Esophagus squamous epithelium (tissue), 5 donors: Measurements from ENCODE around the gene OTOG. TPM values are rescaled to one million over a fixed set of nuclear protein-coding genes. Genes with fewer than 3 reads are reported as not detected.

ENCODE experiments used
- DNase-seq: peaks from one replicate; lab custom pipeline; 2025; lab: John Stamatoyannopoulos, UW
- H3K27ac ChIP-seq, 4 donors: fragments of 200-600 bp; sonication (generic); one replicate each; pipeline ENCODE4 v1.5.1; 2016 to 2019; ENCODE audit warnings: mild to moderate bottlenecking in 1 of 4
- H3K27me3 ChIP-seq, 4 donors: fragments of 200-600 bp; sonication (generic); 1 replicate in 3 of 4; 2 replicates in 1 of 4; pipeline versions ENCODE4 v1.5.1 to v1.6.0; 2017 to 2021; ENCODE audit warnings: antibody characterized with exemption in 1 of 4
- H3K36me3 ChIP-seq, 3 donors: fragments of 200-600 bp; sonication (generic); one replicate each; pipeline ENCODE4 v1.5.1; 2016 to 2019
- H3K4me1 ChIP-seq, 3 donors: fragments of 200-600 bp; sonication (generic); one replicate each; pipeline ENCODE4 v1.5.1; 2017 to 2019
- H3K4me3 ChIP-seq, 4 donors: fragments of 200-600 bp; sonication (generic); 1 replicate in 3 of 4; 2 replicates in 1 of 4; pipeline ENCODE4 v1.5.1; 2016 to 2019; ENCODE audit warnings: mild to moderate bottlenecking in 2 of 4, moderate library complexity in 1 of 4
- H3K9me3 ChIP-seq, 3 donors: fragments of 200-600 bp; sonication (generic); one replicate each; pipeline ENCODE4 v1.5.1; 2016 to 2019
- POLR2A ChIP-seq, 4 donors: fragments of 450-650 bp; IDR thresholded peaks; one replicate each; pipeline ENCODE4 v1.6.1; 2017; ENCODE audit warnings: antibody characterized with exemption in 4 of 4, mild to moderate bottlenecking in 4 of 4, moderate library complexity in 3 of 4
- WGBS, 2 donors: methylation state at CpG; one replicate each; pipeline ENCODE4 v1.1.5; 2018; 5-methylcytosine and 5-hydroxymethylcytosine counted together
- intact Hi-C: fragments of 100-400 bp; cut with DNase I; formaldehyde crosslinking; loops from one replicate; pipeline ENCODE4 v1.15.0; 2022
- total RNA-seq, 4 donors: library from RNA; depleted of rRNA; stranded (reverse); fragments of >200 nt; gene quantifications; one replicate each; pipeline ENCODE4 v1.1.0, GENCODE V29; 2016
- TF ChIP-seq, protein P1 (sequence below), 6 experiments: fragments of 450-650 bp in 4 of 6; fragments of 200-600 bp in 2 of 6; sonication (generic) in 2 of 6; IDR thresholded peaks; one replicate each; pipeline ENCODE4 v1.5.1; 2016 to 2019; ENCODE audit warnings: antibody characterized with exemption in 6 of 6, mild to moderate bottlenecking in 4 of 6, moderate library complexity in 4 of 6
- donor health status: DM: yes; HTN: yes; CAD: no.

Gene OTOG
- total RNA-seq, 4 donors from 2014 or later: not detected

DNA sequence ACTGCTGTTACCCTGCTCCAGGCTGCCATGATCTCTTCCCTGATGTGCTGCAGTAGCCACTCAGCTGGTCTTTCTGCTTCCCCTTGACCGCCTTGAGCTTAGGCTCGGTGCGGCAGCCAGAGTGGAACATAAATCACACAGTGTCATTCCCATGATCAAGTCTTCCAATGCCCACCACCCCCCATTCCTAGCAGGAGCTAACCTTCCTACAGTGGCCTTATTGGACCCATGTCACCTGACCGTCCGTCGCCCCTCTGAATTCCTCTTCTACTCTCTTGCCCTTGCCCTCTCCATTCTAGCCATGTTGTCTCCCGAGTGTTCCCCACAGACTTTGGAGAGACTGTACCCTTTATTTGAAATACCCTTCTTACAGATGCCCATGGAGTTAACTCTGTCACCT lies 43.4 kb downstream of the OTOG start:
- no peak overlapping the region for H3K27ac ChIP-seq
- H3K9me3 ChIP-seq: no peaks in the 10 kb centered on the region
- no peak for DNase-seq
- H3K36me3 ChIP-seq: no peaks in the 10 kb centered on the region
- H3K4me3 ChIP-seq: no peak overlapping the region
- 89 to 90% methylated on average over 7 of the region's 7 CpGs for WGBS, 2 donors
- TF ChIP-seq, protein P1, sequence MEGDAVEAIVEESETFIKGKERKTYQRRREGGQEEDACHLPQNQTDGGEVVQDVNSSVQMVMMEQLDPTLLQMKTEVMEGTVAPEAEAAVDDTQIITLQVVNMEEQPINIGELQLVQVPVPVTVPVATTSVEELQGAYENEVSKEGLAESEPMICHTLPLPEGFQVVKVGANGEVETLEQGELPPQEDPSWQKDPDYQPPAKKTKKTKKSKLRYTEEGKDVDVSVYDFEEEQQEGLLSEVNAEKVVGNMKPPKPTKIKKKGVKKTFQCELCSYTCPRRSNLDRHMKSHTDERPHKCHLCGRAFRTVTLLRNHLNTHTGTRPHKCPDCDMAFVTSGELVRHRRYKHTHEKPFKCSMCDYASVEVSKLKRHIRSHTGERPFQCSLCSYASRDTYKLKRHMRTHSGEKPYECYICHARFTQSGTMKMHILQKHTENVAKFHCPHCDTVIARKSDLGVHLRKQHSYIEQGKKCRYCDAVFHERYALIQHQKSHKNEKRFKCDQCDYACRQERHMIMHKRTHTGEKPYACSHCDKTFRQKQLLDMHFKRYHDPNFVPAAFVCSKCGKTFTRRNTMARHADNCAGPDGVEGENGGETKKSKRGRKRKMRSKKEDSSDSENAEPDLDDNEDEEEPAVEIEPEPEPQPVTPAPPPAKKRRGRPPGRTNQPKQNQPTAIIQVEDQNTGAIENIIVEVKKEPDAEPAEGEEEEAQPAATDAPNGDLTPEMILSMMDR (IDR thresholded peaks at IDR 0.05): no peak
- no peak for TF ChIP-seq POLR2A (IDR thresholded peaks at IDR 0.05)
- peaks cover 0 to 60% (median 0%) of the 10 kb centered on the region in 4 donors for H3K27me3 ChIP-seq
- intact Hi-C loops: no loop called here
- H3K4me1 ChIP-seq: peaks cover 0 to 16% (median 0%) of the 10 kb centered on the region in 3 donors

GRCh38 chr11:17591293-17591692 lies 44.2 kb downstream of the OTOG start:
- Histone ChIP-seq H3K9me3 (no peaks in the 10 kb centered on the region), H3K4me3 (no peak overlapping the region), H3K27me3 (peaks cover 0 to 65% (median 0%) of the 10 kb centered on the region in 4 donors), H3K4me1 (peaks cover 0 to 16% (median 0%) of the 10 kb centered on the region in 3 donors), H3K36me3 (no peaks in the 10 kb centered on the region), H3K27ac (no peak overlapping the region)
- TF ChIP-seq POLR2A (IDR thresholded peaks at IDR 0.05): no peak
- TF ChIP-seq, protein P1 (IDR thresholded peaks at IDR 0.05): no peak
- intact Hi-C loops: no loop called here
- 33 to 81% methylated on average over 4 of the region's 11 CpGs for WGBS, 2 donors
- no peak for DNase-seq

- no peak overlapping the region for H3K27ac ChIP-seq
- 60 to 66% methylated on average over 3 to 8 of the region's 9 CpGs for WGBS, 2 donors
- no peaks in the 10 kb centered on the region for H3K9me3 ChIP-seq
- peaks cover 0 to 65% (median 0%) of the 10 kb centered on the region in 4 donors for H3K27me3 ChIP-seq
- H3K4me3 ChIP-seq: no peak overlapping the region
- peaks cover 0 to 12% (median 0%) of the 10 kb centered on the region in 3 donors for H3K4me1 ChIP-seq
- intact Hi-C loops: no loop called here
- TF ChIP-seq POLR2A (IDR thresholded peaks at IDR 0.05): no peak
- TF ChIP-seq, protein P1 (IDR thresholded peaks at IDR 0.05): no peak
- no peaks in the 10 kb centered on the region for H3K36me3 ChIP-seq
- no peak for DNase-seq
Observed at GRCh38 chr11:17593466-17594245, 46.6 kb downstream of the OTOG start.

DNA sequence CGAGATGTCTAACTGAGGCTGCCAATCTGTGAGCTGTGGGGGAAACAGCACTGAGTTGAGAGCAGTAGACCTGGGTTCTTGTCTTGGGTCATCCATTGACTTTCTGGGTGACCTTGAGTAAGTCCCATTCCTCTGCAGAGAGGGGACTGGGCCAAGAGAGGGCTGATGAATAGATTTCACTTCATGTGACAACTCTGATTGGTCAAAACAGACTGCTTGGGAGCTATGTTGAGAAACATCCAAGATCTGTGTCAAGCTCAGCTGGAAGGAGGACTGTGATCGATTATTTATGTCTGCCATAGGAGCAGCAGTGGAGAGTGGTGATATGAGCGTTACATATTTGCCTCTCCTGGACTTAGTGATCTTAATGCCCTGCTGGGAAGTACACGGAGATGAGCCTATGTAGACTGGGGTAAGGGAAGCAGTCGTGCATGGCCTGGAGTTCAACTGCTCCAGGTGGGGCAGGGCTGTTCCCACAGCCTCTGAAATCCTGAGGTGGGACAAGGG lies 47.7 kb downstream of the OTOG start:
- TF ChIP-seq, protein P1 (IDR thresholded peaks at IDR 0.05): no peak
- TF ChIP-seq POLR2A (IDR thresholded peaks at IDR 0.05): no peak
- Histone ChIP-seq H3K27ac (no peak overlapping the region), H3K36me3 (no peaks in the 10 kb centered on the region), H3K4me3 (no peak overlapping the region), H3K9me3 (no peaks in the 10 kb centered on the region), H3K27me3 (peaks cover 0 to 66% (median 0%) of the 10 kb centered on the region in 4 donors), H3K4me1 (peaks cover 0 to 12% (median 0%) of the 10 kb centered on the region in 3 donors)
- intact Hi-C loops: loop anchor here (5.0 kb wide), 1 partner anchor 383 kb away; no protein-coding TSS in a partner anchor
- WGBS, 2 donors: 79 to 82% methylated on average over 5 of the region's 5 CpGs
- no peak for DNase-seq
